Astrocyte (in vitro differentiated cells and primary cell): Measurements from ENCODE around the gene SBF2. TPM values are rescaled to one million over a fixed set of nuclear protein-coding genes. Genes with fewer than 3 reads are reported as not detected.

Source experiments
- DNase-seq: peaks from one replicate; pipeline ENCODE4 v3.0.0-alpha.2; 2010; ENCODE audit warnings: low read depth
- FAIRE-seq: peaks from 2 replicates; lab custom pipeline; 2011; peaks lifted over from hg19 to GRCh38; lab: Jason Lieb, UNC
- H2AFZ ChIP-seq: 2 replicates; pipeline ENCODE4 v1.6.0; 2012; ENCODE audit warnings: low read depth, low read length, inconsistent platforms
- H3K27ac ChIP-seq: 2 replicates; pipeline ENCODE4 v1.5.1; 2011; ENCODE audit warnings: low read depth, low read length, inconsistent platforms
- H3K27me3 ChIP-seq: 2 replicates; pipeline ENCODE4 v1.6.0; 2011; ENCODE audit warnings: low read length, inconsistent platforms; ENCODE audit not compliant: insufficient read depth
- H3K36me3 ChIP-seq: 2 replicates; pipeline ENCODE4 v1.5.1; 2011; ENCODE audit warnings: low read length, inconsistent platforms; ENCODE audit not compliant: insufficient read depth
- H3K4me1 ChIP-seq: 2 replicates; pipeline ENCODE4 v1.5.1; 2011; ENCODE audit warnings: low read length, inconsistent platforms; ENCODE audit not compliant: insufficient read depth
- H3K4me2 ChIP-seq: 2 replicates; pipeline ENCODE4 v1.6.0; 2012; ENCODE audit warnings: low read length, inconsistent platforms
- H3K4me3 ChIP-seq: 2 replicates; pipeline ENCODE4 v1.5.1; 2011; ENCODE audit warnings: low read depth, mild to moderate bottlenecking, low read length, inconsistent platforms; ENCODE audit not compliant: insufficient read depth
- H3K79me2 ChIP-seq: 2 replicates; pipeline ENCODE4 v1.6.0; 2012; ENCODE audit warnings: mild to moderate bottlenecking, low read length, inconsistent platforms; ENCODE audit not compliant: insufficient read depth
- H3K9ac ChIP-seq: 2 replicates; pipeline ENCODE4 v1.6.0; 2012; ENCODE audit warnings: mild to moderate bottlenecking, low read length, inconsistent platforms
- H3K9me3 ChIP-seq: 2 replicates; pipeline ENCODE4 v1.5.1; 2012; ENCODE audit warnings: low read depth, mild to moderate bottlenecking, low read length, inconsistent platforms; ENCODE audit not compliant: insufficient read depth
- H4K20me1 ChIP-seq: 2 replicates; pipeline ENCODE4 v1.6.0; 2012; ENCODE audit warnings: low read length, inconsistent platforms; ENCODE audit not compliant: insufficient read depth
- H3K27ac Mint-ChIP-seq: one replicate; pipeline ENCODE4 v1.8.0; 2021; ENCODE audit warnings: mild to moderate bottlenecking, mixed read lengths; ENCODE audit not compliant: unreplicated experiment
- H3K27me3 Mint-ChIP-seq: one replicate; pipeline ENCODE4 v1.8.0; 2021; ENCODE audit warnings: low read depth, mixed read lengths; ENCODE audit not compliant: unreplicated experiment
- H3K36me3 Mint-ChIP-seq: one replicate; pipeline ENCODE4 v1.8.0; 2021; ENCODE audit warnings: low read depth, mixed read lengths; ENCODE audit not compliant: unreplicated experiment
- H3K4me1 Mint-ChIP-seq: one replicate; pipeline ENCODE4 v1.8.0; 2021; ENCODE audit warnings: low read depth, mixed read lengths; ENCODE audit not compliant: unreplicated experiment
- H3K4me3 Mint-ChIP-seq: one replicate; pipeline ENCODE4 v1.8.0; 2021; ENCODE audit warnings: mild to moderate bottlenecking, moderate library complexity, mixed read lengths; ENCODE audit not compliant: unreplicated experiment
- H3K9me3 Mint-ChIP-seq: one replicate; pipeline ENCODE4 v1.8.0; 2021; ENCODE audit warnings: mild to moderate bottlenecking, mixed read lengths; ENCODE audit not compliant: unreplicated experiment
- EZH2 ChIP-seq: IDR thresholded peaks from 2 replicates; pipeline ENCODE4 v1.6.1; 2012; ENCODE audit warnings: mild to moderate bottlenecking, low read length, inconsistent platforms; ENCODE audit not compliant: insufficient read depth
- total RNA-seq: library from RNA; stranded (reverse); gene quantifications from 2 replicates; pipeline ENCODE4 v1.2.1, GENCODE V29; 2021
- TF ChIP-seq, protein P1 (sequence below): IDR thresholded peaks from 2 replicates; pipeline ENCODE4 v1.5.1; 2011; ENCODE audit warnings: low read depth, mild to moderate bottlenecking, inconsistent platforms, low read length, moderate library complexity; ENCODE audit not compliant: insufficient read depth

Gene SBF2
- total RNA-seq, 1 donor from 2014 or later = 50.0 TPM

GRCh38 chr11:10149553-10149952 is 144.5 kb downstream of the SBF2 start:
- Mint-ChIP-seq H3K36me3 (no peaks in the 10 kb centered on the region), H3K9me3 (peaks cover 2% of the 10 kb centered on the region), H3K27me3 (no peaks in the 10 kb centered on the region), H3K27ac (no peak overlapping the region), H3K4me1 (no peaks in the 10 kb centered on the region), H3K4me3 (no peak overlapping the region)
- H3K9ac ChIP-seq = no peak overlapping the region
- FAIRE-seq (no peak), DNase-seq (no peak)
- H3K4me2 ChIP-seq = no peak overlapping the region
- no peak overlapping the region for H3K27ac ChIP-seq
- no peaks in the 10 kb centered on the region for H3K4me1 ChIP-seq
- TF ChIP-seq, protein P1, sequence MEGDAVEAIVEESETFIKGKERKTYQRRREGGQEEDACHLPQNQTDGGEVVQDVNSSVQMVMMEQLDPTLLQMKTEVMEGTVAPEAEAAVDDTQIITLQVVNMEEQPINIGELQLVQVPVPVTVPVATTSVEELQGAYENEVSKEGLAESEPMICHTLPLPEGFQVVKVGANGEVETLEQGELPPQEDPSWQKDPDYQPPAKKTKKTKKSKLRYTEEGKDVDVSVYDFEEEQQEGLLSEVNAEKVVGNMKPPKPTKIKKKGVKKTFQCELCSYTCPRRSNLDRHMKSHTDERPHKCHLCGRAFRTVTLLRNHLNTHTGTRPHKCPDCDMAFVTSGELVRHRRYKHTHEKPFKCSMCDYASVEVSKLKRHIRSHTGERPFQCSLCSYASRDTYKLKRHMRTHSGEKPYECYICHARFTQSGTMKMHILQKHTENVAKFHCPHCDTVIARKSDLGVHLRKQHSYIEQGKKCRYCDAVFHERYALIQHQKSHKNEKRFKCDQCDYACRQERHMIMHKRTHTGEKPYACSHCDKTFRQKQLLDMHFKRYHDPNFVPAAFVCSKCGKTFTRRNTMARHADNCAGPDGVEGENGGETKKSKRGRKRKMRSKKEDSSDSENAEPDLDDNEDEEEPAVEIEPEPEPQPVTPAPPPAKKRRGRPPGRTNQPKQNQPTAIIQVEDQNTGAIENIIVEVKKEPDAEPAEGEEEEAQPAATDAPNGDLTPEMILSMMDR = no peak
- no peak for TF ChIP-seq EZH2
- no peaks in the 10 kb centered on the region for H3K27me3 ChIP-seq
- H3K4me3 ChIP-seq = no peak overlapping the region
- no peaks in the 10 kb centered on the region for H3K9me3 ChIP-seq
- no peaks in the 10 kb centered on the region for H4K20me1 ChIP-seq
- H3K36me3 ChIP-seq = no peaks in the 10 kb centered on the region
- H3K79me2 ChIP-seq = peaks cover 8% of the 10 kb centered on the region
- no peak overlapping the region for H2AFZ ChIP-seq

DNA sequence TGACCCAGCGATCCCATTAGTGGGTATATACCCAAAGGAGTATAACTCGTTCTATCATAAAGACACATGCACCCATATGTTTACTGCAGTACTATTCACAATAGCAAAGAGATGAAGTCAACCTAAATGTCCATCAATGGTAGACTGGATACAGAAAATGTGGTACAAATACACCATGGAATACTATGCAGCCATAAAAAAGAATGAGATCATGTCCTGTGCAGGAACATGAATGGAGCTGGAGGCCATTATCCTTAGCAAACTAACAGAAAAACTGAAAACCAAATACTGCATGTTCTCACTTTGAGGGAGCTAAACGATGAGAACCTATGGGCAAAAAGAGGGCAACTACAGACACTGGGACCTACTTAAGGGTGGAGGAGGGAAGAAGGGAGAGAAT is 146.8 kb downstream of the SBF2 start:
- Histone ChIP-seq H2AFZ (no peak overlapping the region), H3K4me3 (no peak overlapping the region), H3K4me2 (no peak overlapping the region), H3K36me3 (no peaks in the 10 kb centered on the region), H3K27ac (no peak overlapping the region), H3K9ac (no peak overlapping the region), H3K9me3 (no peaks in the 10 kb centered on the region), H3K79me2 (peaks cover 12% of the 10 kb centered on the region), H4K20me1 (no peaks in the 10 kb centered on the region), H3K4me1 (no peaks in the 10 kb centered on the region), H3K27me3 (no peaks in the 10 kb centered on the region)
- H3K27me3 Mint-ChIP-seq = no peaks in the 10 kb centered on the region
- H3K4me1 Mint-ChIP-seq = no peaks in the 10 kb centered on the region
- FAIRE-seq = no peak
- H3K27ac Mint-ChIP-seq = no peak overlapping the region
- DNase-seq = no peak
- no peak overlapping the region for H3K4me3 Mint-ChIP-seq
- peaks cover 2% of the 10 kb centered on the region for H3K9me3 Mint-ChIP-seq
- H3K36me3 Mint-ChIP-seq = no peaks in the 10 kb centered on the region
- TF ChIP-seq, protein P1 = no peak
- no peak for TF ChIP-seq EZH2

DNA sequence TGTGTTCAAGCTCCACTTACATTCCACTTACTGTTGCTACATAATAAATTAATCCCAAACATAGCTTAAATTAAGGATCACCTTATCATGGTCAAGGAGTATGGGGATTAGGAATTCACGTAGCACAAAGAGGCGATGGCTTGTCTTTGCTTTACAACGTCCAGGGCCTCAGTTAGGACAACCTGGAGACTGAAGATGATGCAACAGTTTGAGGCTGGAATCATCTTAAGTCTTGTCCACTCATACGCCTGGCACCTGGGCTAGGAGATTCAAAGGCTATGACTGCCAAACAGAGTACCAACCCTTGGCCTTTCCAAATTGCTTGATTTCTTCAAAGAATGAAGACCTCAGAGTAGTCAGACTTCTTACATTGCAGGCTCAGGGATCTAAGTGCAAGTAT is 149.1 kb downstream of the SBF2 start:
- Histone ChIP-seq H3K9ac (no peak overlapping the region), H3K4me2 (no peak overlapping the region), H3K4me1 (peaks cover 4% of the 10 kb centered on the region), H4K20me1 (no peaks in the 10 kb centered on the region), H3K27ac (no peak overlapping the region), H3K79me2 (peaks cover 12% of the 10 kb centered on the region), H3K9me3 (no peaks in the 10 kb centered on the region), H3K36me3 (no peaks in the 10 kb centered on the region), H2AFZ (no peak overlapping the region), H3K4me3 (no peak overlapping the region), H3K27me3 (no peaks in the 10 kb centered on the region)
- Mint-ChIP-seq H3K36me3 (no peaks in the 10 kb centered on the region), H3K4me1 (peaks cover 3% of the 10 kb centered on the region), H3K27ac (no peak overlapping the region), H3K4me3 (no peak overlapping the region), H3K27me3 (no peaks in the 10 kb centered on the region), H3K9me3 (peaks cover 3% of the 10 kb centered on the region)
- no peak for TF ChIP-seq EZH2
- TF ChIP-seq, protein P1 = no peak
- no peak for DNase-seq
- FAIRE-seq = no peak
